GM12878 (cell line): Measurements from ENCODE around the gene GCNT3.

Source experiments
- GATAD2B ChIP-seq: fragments of 450-650 bp; conservative IDR thresholded peaks from 2 replicates; pipeline ENCODE4 v1.6.1; 2017; ENCODE audit warnings: low read depth, mild to moderate bottlenecking, moderate library complexity
- NR2C1 ChIP-seq: fragments of 450-650 bp; IDR thresholded peaks from 2 replicates; pipeline ENCODE4 v1.6.1; 2017; ENCODE audit warnings: antibody characterized with exemption, mild to moderate bottlenecking, moderate library complexity
- TARDBP ChIP-seq: IDR thresholded peaks from 2 replicates; pipeline ENCODE4 v1.6.1; 2016; ENCODE audit warnings: borderline replicate concordance
- TCF3 ChIP-seq: IDR thresholded peaks from 2 replicates; pipeline ENCODE4 v1.6.1; 2012; ENCODE audit warnings: low read depth, mild to moderate bottlenecking, low read length, borderline replicate concordance; ENCODE audit not compliant: insufficient read depth
- YY1 ChIP-seq: IDR thresholded peaks from 2 replicates; pipeline ENCODE4 v1.6.1; 2011; ENCODE audit warnings: low read depth, mild to moderate bottlenecking, low read length
- ZNF207 ChIP-seq: fragments of 450-650 bp; IDR thresholded peaks from 2 replicates; pipeline ENCODE4 v1.6.1; 2014; ENCODE audit warnings: antibody characterized with exemption, mild to moderate bottlenecking, borderline replicate concordance
- TF ChIP-seq, protein P1 (sequence below), 3 experiments: IDR thresholded peaks in 2 of 3; conservative IDR thresholded peaks in 1 of 3; 2 replicates each; pipeline ENCODE4 v1.5.1; 2011; ENCODE audit warnings: low read depth in 3 of 3, low read length in 3 of 3, mild to moderate bottlenecking in 3 of 3, control low read depth in 2 of 3, moderate library complexity in 2 of 3, inconsistent platforms in 1 of 3, mixed read lengths in 1 of 3; ENCODE audit not compliant: control insufficient read depth in 2 of 3, insufficient read depth in 1 of 3; ENCODE audit errors: extremely low read depth in 1 of 3
- TF ChIP-seq, protein P2 (sequence below): fragments of 450-650 bp; IDR thresholded peaks from 2 replicates; pipeline ENCODE4 v1.6.1; 2017; ENCODE audit warnings: mild to moderate bottlenecking
- TF ChIP-seq, protein P3 (sequence below): IDR thresholded peaks from 2 replicates; pipeline ENCODE4 v1.6.1; 2012; ENCODE audit warnings: mild to moderate bottlenecking, low read depth, low read length
- TF ChIP-seq, protein P4 (sequence below): IDR thresholded peaks from 2 replicates; pipeline ENCODE4 v1.6.1; 2011; ENCODE audit warnings: low read depth, mild to moderate bottlenecking, low read length, moderate library complexity, borderline replicate concordance; ENCODE audit errors: extremely low read depth

DNA sequence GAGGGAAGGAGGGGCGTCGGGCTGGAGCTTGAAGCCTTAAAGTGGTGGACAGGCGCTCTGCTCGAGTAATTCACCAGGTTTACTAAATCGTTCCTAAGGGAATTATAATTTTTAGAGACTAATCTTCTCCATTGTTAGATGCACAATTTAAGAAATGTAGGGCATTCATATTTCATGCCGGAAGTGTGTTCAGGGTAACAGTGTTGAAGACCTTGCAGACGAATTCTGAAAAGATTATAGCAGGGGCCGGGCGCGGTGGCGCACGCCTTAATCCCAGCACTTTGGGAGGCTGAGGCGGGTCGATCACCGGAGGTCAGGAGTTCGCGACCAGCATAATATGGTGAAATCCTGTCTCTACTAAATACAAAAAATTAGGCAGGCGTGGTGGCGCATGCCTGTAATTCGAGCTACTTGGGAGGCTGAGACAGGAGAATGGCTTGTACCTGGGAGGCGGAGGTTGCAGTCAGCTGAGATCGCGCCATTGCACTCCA is 46.1 kb downstream of the GCNT3 start:
- TF ChIP-seq YY1, result no peak
- TF ChIP-seq, protein P1, sequence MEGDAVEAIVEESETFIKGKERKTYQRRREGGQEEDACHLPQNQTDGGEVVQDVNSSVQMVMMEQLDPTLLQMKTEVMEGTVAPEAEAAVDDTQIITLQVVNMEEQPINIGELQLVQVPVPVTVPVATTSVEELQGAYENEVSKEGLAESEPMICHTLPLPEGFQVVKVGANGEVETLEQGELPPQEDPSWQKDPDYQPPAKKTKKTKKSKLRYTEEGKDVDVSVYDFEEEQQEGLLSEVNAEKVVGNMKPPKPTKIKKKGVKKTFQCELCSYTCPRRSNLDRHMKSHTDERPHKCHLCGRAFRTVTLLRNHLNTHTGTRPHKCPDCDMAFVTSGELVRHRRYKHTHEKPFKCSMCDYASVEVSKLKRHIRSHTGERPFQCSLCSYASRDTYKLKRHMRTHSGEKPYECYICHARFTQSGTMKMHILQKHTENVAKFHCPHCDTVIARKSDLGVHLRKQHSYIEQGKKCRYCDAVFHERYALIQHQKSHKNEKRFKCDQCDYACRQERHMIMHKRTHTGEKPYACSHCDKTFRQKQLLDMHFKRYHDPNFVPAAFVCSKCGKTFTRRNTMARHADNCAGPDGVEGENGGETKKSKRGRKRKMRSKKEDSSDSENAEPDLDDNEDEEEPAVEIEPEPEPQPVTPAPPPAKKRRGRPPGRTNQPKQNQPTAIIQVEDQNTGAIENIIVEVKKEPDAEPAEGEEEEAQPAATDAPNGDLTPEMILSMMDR (IDR thresholded peaks at IDR 0.05 in 2 of 3, conservative IDR thresholded peaks at IDR 0.05 in 1 of 3; ENCODE audit: control insufficient read depth in 2 of 3, extremely low read depth in 1 of 3, insufficient read depth in 1 of 3, low read depth in 3 of 3, low read length in 3 of 3), result no peak
- no peak for TF ChIP-seq TARDBP
- no peak for TF ChIP-seq GATAD2B
- TF ChIP-seq, protein P2, sequence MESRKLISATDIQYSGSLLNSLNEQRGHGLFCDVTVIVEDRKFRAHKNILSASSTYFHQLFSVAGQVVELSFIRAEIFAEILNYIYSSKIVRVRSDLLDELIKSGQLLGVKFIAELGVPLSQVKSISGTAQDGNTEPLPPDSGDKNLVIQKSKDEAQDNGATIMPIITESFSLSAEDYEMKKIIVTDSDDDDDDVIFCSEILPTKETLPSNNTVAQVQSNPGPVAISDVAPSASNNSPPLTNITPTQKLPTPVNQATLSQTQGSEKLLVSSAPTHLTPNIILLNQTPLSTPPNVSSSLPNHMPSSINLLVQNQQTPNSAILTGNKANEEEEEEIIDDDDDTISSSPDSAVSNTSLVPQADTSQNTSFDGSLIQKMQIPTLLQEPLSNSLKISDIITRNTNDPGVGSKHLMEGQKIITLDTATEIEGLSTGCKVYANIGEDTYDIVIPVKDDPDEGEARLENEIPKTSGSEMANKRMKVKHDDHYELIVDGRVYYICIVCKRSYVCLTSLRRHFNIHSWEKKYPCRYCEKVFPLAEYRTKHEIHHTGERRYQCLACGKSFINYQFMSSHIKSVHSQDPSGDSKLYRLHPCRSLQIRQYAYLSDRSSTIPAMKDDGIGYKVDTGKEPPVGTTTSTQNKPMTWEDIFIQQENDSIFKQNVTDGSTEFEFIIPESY, result peak; percentile 50; the same call in 1 of the 2 replicates
- no peak for TF ChIP-seq ZNF207
- TF ChIP-seq, protein P3, sequence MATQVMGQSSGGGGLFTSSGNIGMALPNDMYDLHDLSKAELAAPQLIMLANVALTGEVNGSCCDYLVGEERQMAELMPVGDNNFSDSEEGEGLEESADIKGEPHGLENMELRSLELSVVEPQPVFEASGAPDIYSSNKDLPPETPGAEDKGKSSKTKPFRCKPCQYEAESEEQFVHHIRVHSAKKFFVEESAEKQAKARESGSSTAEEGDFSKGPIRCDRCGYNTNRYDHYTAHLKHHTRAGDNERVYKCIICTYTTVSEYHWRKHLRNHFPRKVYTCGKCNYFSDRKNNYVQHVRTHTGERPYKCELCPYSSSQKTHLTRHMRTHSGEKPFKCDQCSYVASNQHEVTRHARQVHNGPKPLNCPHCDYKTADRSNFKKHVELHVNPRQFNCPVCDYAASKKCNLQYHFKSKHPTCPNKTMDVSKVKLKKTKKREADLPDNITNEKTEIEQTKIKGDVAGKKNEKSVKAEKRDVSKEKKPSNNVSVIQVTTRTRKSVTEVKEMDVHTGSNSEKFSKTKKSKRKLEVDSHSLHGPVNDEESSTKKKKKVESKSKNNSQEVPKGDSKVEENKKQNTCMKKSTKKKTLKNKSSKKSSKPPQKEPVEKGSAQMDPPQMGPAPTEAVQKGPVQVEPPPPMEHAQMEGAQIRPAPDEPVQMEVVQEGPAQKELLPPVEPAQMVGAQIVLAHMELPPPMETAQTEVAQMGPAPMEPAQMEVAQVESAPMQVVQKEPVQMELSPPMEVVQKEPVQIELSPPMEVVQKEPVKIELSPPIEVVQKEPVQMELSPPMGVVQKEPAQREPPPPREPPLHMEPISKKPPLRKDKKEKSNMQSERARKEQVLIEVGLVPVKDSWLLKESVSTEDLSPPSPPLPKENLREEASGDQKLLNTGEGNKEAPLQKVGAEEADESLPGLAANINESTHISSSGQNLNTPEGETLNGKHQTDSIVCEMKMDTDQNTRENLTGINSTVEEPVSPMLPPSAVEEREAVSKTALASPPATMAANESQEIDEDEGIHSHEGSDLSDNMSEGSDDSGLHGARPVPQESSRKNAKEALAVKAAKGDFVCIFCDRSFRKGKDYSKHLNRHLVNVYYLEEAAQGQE, result no peak
- TF ChIP-seq, protein P4, sequence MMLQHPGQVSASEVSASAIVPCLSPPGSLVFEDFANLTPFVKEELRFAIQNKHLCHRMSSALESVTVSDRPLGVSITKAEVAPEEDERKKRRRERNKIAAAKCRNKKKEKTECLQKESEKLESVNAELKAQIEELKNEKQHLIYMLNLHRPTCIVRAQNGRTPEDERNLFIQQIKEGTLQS, result no peak
- no peak for TF ChIP-seq NR2C1
- 0 out of 2 replicates have a peak, but pooled peaks have one; percentile 0 for TF ChIP-seq TCF3
